ENCODE results near the gene OGFOD3. TPM values are rescaled to one million over a fixed set of nuclear protein-coding genes. Genes with fewer than 3 reads are reported as not detected.

OGFOD3 gene
- polyA plus RNA-seq, 2 of the 4 experiments (the other 2 are of a cell fraction), result 15.2 to 19.8 TPM

DNA sequence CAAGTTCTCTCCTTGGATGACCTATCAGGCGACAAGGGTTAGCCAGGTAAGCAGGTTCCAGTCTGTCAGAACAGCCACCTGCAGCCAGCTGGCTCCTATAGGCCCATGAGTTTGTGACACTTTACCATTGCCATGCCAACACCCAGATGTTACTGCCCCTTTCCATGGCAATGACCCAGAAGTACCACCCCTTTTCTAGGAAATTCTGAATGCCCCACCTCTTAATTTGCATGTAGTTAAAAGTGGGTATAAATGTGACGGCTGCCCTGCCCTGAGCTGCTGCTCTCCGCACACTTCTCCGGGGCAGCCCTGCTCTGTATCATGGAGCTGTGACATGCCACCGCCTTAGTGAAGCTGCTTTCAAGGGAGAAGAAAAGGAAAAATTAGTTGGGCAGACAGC is 74.8 kb downstream of the OGFOD3 start:
- peaks cover 27% of the 10 kb centered on the region for H3K4me1 ChIP-seq
- H3K4me3 ChIP-seq, result no peak overlapping the region
- ATAC-seq (no peak), DNase-seq (ENCODE audit: low read depth in 1 of 2, low spot score in 1 of 2) (no peak), FAIRE-seq (no peak)
- no peak overlapping the region for H3K4me2 ChIP-seq
- POLR2A ChIA-PET, result no interaction called here
- whole genome bisulfite sequencing (ENCODE audit: missing lambda C conversion rate), result 93% methylated on average over 5 of the region's 5 CpGs
- no peak overlapping the region for H3K27ac ChIP-seq
- H3K9me3 ChIP-seq, result no peaks in the 10 kb centered on the region
- TF ChIP-seq, protein P1, sequence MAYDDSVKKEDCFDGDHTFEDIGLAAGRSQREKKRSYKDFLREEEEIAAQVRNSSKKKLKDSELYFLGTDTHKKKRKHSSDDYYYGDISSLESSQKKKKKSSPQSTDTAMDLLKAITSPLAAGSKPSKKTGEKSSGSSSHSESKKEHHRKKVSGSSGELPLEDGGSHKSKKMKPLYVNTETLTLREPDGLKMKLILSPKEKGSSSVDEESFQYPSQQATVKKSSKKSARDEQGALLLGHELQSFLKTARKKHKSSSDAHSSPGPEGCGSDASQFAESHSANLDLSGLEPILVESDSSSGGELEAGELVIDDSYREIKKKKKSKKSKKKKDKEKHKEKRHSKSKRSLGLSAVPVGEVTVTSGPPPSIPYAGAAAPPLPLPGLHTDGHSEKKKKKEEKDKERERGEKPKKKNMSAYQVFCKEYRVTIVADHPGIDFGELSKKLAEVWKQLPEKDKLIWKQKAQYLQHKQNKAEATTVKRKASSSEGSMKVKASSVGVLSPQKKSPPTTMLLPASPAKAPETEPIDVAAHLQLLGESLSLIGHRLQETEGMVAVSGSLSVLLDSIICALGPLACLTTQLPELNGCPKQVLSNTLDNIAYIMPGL (CRISPR knock-in tag; IDR thresholded peaks at IDR 0.05; ENCODE audit: borderline replicate concordance), result no peak
- TF ChIP-seq HEYL (CRISPR knock-in tag; IDR thresholded peaks at IDR 0.05), result no peak
- TF ChIP-seq ZSCAN20 (CRISPR knock-in tag; IDR thresholded peaks at IDR 0.05), result no peak
- TF ChIP-seq RARB (CRISPR knock-in tag; IDR thresholded peaks at IDR 0.05), result no peak
- no peak for TF ChIP-seq HOXB5 (CRISPR knock-in tag; IDR thresholded peaks at IDR 0.05)
- TF ChIP-seq KDM5A (IDR thresholded peaks at IDR 0.05), result no peak
- TF ChIP-seq MYC (IDR thresholded peaks at IDR 0.05; ENCODE audit: borderline replicate concordance, low read length), result no peak
- CTCF ChIA-PET, result interaction anchor here (0.6 to 5.3 kb wide), 13 partner anchors 8 to 208 kb away, joined by 3 to 32 read pairs (median 4); no protein-coding TSS in a partner anchor

DNA sequence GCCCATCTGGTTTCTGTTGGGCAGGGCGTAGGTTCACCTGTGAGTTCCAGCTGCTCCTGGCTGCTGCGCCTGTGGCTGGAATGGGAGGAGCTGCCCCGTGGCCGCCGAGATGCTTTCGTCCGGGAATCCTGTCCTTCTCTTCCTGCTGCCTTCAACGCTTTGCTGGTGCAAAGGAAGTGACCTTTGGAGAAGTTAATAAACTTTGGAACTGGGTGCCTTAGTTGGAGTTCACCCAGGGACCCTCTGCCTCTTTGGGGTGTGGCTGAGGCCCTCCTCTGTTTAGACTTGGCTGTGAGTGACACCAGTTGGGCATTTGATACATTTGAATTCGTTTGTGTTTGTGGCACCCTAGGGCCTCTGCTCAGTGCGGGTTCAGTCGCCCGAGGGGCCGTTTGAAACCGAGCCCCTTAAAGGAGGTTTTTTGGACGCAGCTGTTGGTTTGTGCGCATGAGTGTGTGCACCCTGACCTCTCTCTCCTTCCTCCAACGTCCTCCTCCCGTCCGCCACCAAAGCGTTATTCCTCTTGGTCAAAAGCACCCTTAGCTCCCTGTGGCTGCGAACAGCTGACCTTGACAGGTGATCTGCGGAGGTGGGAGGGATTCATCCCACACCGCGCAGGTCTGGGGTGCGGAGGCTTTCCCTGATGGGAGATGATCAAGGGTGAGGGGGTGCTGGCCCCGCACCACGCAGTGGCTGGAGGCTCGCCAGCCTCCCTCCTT is 75.9 kb downstream of the OGFOD3 start:
- H3K27ac ChIP-seq, result no peak overlapping the region
- no peak overlapping the region for H3K4me3 ChIP-seq
- ChIA-PET CTCF (interaction anchor here (0.6 to 5.3 kb wide), 12 partner anchors 9 to 124 kb away, joined by 3 to 32 read pairs (median 5); no protein-coding TSS in a partner anchor), POLR2A (no interaction called here)
- no peaks in the 10 kb centered on the region for H3K9me3 ChIP-seq
- TF ChIP-seq FOSL2 (IDR thresholded peaks at IDR 0.05) (no peak), FOSL2 (CRISPR knock-in tag; IDR thresholded peaks at IDR 0.05) (no peak), EP300 (IDR thresholded peaks at IDR 0.05) (no peak), EHMT2 (IDR thresholded peaks at IDR 0.05; ENCODE audit: low read depth) (no peak), SREBF2 (IDR thresholded peaks at IDR 0.05) (no peak), EHF (CRISPR knock-in tag; IDR thresholded peaks at IDR 0.05) (no peak), FOSB (CRISPR knock-in tag; IDR thresholded peaks at IDR 0.05) (no peak), HDAC2 (IDR thresholded peaks at IDR 0.05) (no peak), POLR2A (IDR thresholded peaks at IDR 0.05; ENCODE audit: low read length) (no peak)
- TF ChIP-seq, protein P2, sequence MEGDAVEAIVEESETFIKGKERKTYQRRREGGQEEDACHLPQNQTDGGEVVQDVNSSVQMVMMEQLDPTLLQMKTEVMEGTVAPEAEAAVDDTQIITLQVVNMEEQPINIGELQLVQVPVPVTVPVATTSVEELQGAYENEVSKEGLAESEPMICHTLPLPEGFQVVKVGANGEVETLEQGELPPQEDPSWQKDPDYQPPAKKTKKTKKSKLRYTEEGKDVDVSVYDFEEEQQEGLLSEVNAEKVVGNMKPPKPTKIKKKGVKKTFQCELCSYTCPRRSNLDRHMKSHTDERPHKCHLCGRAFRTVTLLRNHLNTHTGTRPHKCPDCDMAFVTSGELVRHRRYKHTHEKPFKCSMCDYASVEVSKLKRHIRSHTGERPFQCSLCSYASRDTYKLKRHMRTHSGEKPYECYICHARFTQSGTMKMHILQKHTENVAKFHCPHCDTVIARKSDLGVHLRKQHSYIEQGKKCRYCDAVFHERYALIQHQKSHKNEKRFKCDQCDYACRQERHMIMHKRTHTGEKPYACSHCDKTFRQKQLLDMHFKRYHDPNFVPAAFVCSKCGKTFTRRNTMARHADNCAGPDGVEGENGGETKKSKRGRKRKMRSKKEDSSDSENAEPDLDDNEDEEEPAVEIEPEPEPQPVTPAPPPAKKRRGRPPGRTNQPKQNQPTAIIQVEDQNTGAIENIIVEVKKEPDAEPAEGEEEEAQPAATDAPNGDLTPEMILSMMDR (IDR thresholded peaks at IDR 0.05), result no peak
- no peak overlapping the region for H3K4me2 ChIP-seq
- 81% methylated on average over 28 of the region's 28 CpGs for WGBS (ENCODE audit: missing lambda C conversion rate)
- DNase-seq (ENCODE audit: low read depth in 1 of 2, low spot score in 1 of 2), result no peak
- ATAC-seq, result no peak
- peaks cover 37% of the 10 kb centered on the region for H3K4me1 ChIP-seq
- no peak for FAIRE-seq

DNA sequence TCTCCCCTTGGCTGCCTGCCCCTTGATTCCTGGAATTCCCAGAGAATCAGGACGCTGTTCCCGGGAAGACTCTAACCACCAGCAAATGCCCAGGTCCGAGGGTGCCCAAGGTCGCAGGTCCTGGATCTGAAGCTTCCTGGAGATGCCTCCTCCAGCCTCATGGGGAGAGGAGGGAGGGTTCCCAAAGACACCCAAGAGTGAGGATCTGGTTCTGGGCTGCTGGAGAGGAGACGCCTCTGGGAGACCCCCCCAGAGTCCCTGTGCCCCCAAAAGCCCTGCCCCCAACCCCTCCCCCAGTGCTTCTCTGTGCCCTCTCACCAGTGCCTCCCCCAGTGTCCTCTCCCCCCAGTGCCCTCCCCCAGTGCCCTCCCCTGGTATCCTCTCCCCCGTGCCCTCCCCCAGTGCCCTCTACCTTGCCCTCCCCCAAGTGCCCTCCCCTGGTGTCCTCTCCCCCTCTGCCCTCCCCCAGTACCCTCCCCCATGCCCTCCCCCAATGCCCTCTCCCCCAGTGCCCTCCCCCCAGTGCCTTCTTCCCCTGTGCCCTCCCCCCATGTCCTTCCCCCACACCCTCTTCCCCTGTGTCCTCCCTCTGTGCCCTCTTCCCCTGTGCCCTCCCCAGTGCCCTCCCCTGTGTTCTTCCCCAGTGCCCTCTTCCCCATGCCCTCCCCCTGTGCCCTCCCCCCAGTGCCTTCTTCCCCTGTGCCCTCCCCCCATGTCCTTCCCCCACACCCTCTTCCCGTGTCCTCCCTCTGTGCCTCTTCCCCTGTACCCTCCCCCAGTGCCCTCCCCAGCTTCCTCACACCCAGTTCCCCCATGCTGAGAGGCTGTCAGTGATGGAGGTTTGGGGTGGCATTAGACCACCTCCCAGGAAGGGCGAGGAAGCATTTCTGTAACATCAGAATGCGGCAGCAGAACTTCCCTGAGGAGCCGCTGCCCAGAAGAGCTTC is 78.5 kb downstream of the OGFOD3 start:
- no peak for FAIRE-seq
- ChIA-PET CTCF (interaction anchor here (0.9 to 5.8 kb wide), 12 partner anchors 9 to 104 kb away, joined by 3 to 37 read pairs (median 4); no protein-coding TSS in a partner anchor), POLR2A (interaction anchor here (1.2 to 2.2 kb wide), 2 partner anchors 42 to 48 kb away, joined by 6 to 9 read pairs; no protein-coding TSS in a partner anchor)
- Histone ChIP-seq H3K27ac (peak overlapping the region; percentile 86 to 92), H3K4me2 (peak overlapping the region; percentile 92), H3K4me1 (peaks cover 33% of the 10 kb centered on the region), H3K9me3 (no peaks in the 10 kb centered on the region), H3K4me3 (peak overlapping the region; percentile 37)
- peak; percentile 52 to 69 for ATAC-seq
- 38% methylated on average over 9 of the region's 10 CpGs for WGBS (ENCODE audit: missing lambda C conversion rate)
- DNase-seq (ENCODE audit: low read depth in 1 of 2, low spot score in 1 of 2), result peak; percentile 62 to 86
- TF ChIP-seq EHF (CRISPR knock-in tag; IDR thresholded peaks at IDR 0.05) (no peak), JUNB (IDR thresholded peaks at IDR 0.05) (no peak), HOXB13 (CRISPR knock-in tag; IDR thresholded peaks at IDR 0.05; ENCODE audit: low read depth) (no peak), CEBPB (IDR thresholded peaks at IDR 0.05) (no peak), RCOR1 (IDR thresholded peaks at IDR 0.05; ENCODE audit: low read depth, low read length) (no peak), GATA3 (IDR thresholded peaks at IDR 0.05; ENCODE audit: borderline replicate concordance) (no peak), ESRRA (IDR thresholded peaks at IDR 0.05; ENCODE audit: borderline replicate concordance, low read length) (no peak), TP53 (CRISPR knock-in tag; IDR thresholded peaks at IDR 0.05) (no peak), HOXA7 (CRISPR knock-in tag; IDR thresholded peaks at IDR 0.05) (no peak), EP300 (IDR thresholded peaks at IDR 0.05) (no peak), CHD2 (IDR thresholded peaks at IDR 0.05; ENCODE audit: low read length, partially characterized antibody) (no peak), SMC3 (IDR thresholded peaks at IDR 0.05) (no peak), RFX5 (IDR thresholded peaks at IDR 0.05) (no peak), CBX2 (IDR thresholded peaks at IDR 0.05; ENCODE audit: borderline replicate concordance, low read depth) (no peak), ZC3H11A (IDR thresholded peaks at IDR 0.05) (no peak)
- TF ChIP-seq, protein P3, sequence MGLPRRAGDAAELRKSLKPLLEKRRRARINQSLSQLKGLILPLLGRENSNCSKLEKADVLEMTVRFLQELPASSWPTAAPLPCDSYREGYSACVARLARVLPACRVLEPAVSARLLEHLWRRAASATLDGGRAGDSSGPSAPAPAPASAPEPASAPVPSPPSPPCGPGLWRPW (IDR thresholded peaks at IDR 0.05), result no peak
- TF ChIP-seq, protein P4, sequence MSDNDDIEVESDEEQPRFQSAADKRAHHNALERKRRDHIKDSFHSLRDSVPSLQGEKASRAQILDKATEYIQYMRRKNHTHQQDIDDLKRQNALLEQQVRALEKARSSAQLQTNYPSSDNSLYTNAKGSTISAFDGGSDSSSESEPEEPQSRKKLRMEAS (IDR thresholded peaks at IDR 0.05), result no peak
